Fibroblast of lung (primary cell): ENCODE results near the gene CDKN2AIP. TPM values are rescaled to one million over a fixed set of nuclear protein-coding genes. Genes with fewer than 3 reads are reported as not detected.

Experiments
- DNase-seq, 2 donors: peaks; one replicate each; pipeline versions ENCODE4 v3.0.0 to v3.0.0-alpha.2; 2010; ENCODE audit warnings: low read depth in 2 of 2
- H2AFZ ChIP-seq: 2 replicates; pipeline ENCODE4 v1.5.1; 2012; ENCODE audit warnings: low read length, control low read depth, inconsistent platforms
- H3K27ac ChIP-seq: 2 replicates; pipeline ENCODE4 v1.5.1; 2011; ENCODE audit warnings: low read length, control low read depth; ENCODE audit not compliant: insufficient read depth
- H3K27me3 ChIP-seq: 2 replicates; pipeline ENCODE4 v1.5.1; 2011; ENCODE audit warnings: mild to moderate bottlenecking, low read length; ENCODE audit not compliant: control insufficient read depth, insufficient read depth
- H3K36me3 ChIP-seq: 2 replicates; pipeline ENCODE4 v1.5.1; 2011; ENCODE audit warnings: low read length; ENCODE audit not compliant: control insufficient read depth, insufficient read depth
- H3K4me1 ChIP-seq: 2 replicates; pipeline ENCODE4 v1.5.1; 2011; ENCODE audit warnings: low read length; ENCODE audit not compliant: control insufficient read depth, insufficient read depth; ENCODE audit errors: extremely low read depth
- H3K4me2 ChIP-seq: 2 replicates; pipeline ENCODE4 v1.5.1; 2011; ENCODE audit warnings: low read length, control low read depth; ENCODE audit not compliant: insufficient read depth; ENCODE audit errors: extremely low read depth
- H3K4me3 ChIP-seq, 4 experiments: fragments of 200-600 bp in 1 of 4; sonication (generic) in 1 of 4; replicated peaks in 1 of 4; 2 replicates each; pipeline ENCODE4 v1.5.1; 2011 to 2016; ENCODE audit warnings: low read length in 4 of 4, low read depth in 3 of 4, mild to moderate bottlenecking in 3 of 4, control low read depth in 2 of 4, inconsistent platforms in 1 of 4, mixed read lengths in 1 of 4; ENCODE audit not compliant: insufficient read depth in 1 of 4; ENCODE audit errors: control extremely low read depth in 1 of 4
- H3K79me2 ChIP-seq: 2 replicates; pipeline ENCODE4 v1.5.1; 2012; ENCODE audit warnings: mild to moderate bottlenecking, low read length, inconsistent platforms; ENCODE audit not compliant: control insufficient read depth, insufficient read depth
- H3K9ac ChIP-seq: 2 replicates; pipeline ENCODE4 v1.5.1; 2011; ENCODE audit warnings: mild to moderate bottlenecking, low read length, control low read depth; ENCODE audit not compliant: insufficient read depth
- H3K9me3 ChIP-seq: 2 replicates; pipeline ENCODE4 v1.5.1; 2012; ENCODE audit warnings: low read depth, low read length; ENCODE audit not compliant: control insufficient read depth, insufficient read depth
- H4K20me1 ChIP-seq: 2 replicates; pipeline ENCODE4 v1.5.1; 2011; ENCODE audit warnings: low read length; ENCODE audit not compliant: control insufficient read depth, insufficient read depth; ENCODE audit errors: extremely low read depth
- CTCF ChIP-seq, 2 donors: IDR thresholded peaks in 1 of 2; conservative IDR thresholded peaks in 1 of 2; 1 replicate in 1 of 2; 2 replicates in 1 of 2; pipeline ENCODE4 v1.5.1; 2011 to 2012; ENCODE audit warnings: low read length in 2 of 2, control low read depth in 1 of 2, inconsistent platforms in 1 of 2, low read depth in 1 of 2, mild to moderate bottlenecking in 1 of 2
- EZH2 ChIP-seq: IDR thresholded peaks from 2 replicates; pipeline ENCODE4 v1.5.1; 2012; ENCODE audit warnings: low read length, control low read depth, mild to moderate bottlenecking; ENCODE audit errors: missing control alignments
- polyA plus RNA-seq, 2 donors: library from polyadenylated mRNA; depleted of rRNA in 1 of 2; stranded (reverse) in 1 of 2; unstranded in 1 of 2; fragments of >200 nt; gene quantifications; 2 replicates each; pipeline ENCODE4 v1.2.1, GENCODE V29; 2011 to 2012; ENCODE audit warnings: missing spikeins in 1 of 2
- total RNA-seq: library from RNA; depleted of rRNA; stranded (reverse); fragments of >200 nt; gene quantifications from 2 replicates; pipeline ENCODE4 v1.2.1, GENCODE V29; 2014

The CDKN2AIP gene
- total and polyA plus RNA-seq, 2 donors (not counting 1 experiment from before 2014, with no cell fraction given) = 15.4 to 20.5 TPM

DNA sequence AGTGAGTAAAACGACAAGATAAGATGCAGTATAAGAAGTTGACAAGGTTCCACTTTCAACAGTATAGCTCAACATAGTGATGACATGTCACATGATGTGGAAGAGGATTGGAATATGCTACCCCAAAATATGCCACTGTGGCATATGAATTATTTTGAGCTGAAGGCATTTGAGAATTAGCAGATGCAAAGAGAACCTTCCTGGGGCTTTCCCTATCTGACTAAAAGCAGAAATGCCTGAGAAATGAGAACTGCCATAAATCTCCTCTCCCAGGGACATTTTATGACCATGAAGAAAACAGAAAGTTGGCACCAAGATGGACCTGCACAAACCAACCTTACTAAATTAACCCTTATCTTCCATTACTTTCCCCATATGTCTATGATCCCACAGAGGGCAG, 24.8 kb downstream of the CDKN2AIP start:
- Histone ChIP-seq H3K9me3 (no peaks in the 10 kb centered on the region), H3K4me1 (no peaks in the 10 kb centered on the region), H3K4me3 (no peak overlapping the region), H3K36me3 (no peaks in the 10 kb centered on the region), H4K20me1 (no peaks in the 10 kb centered on the region), H3K9ac (no peak overlapping the region), H3K4me2 (no peak overlapping the region), H3K27me3 (no peaks in the 10 kb centered on the region), H3K27ac (no peak overlapping the region), H2AFZ (no peak overlapping the region), H3K79me2 (no peaks in the 10 kb centered on the region)
- TF ChIP-seq EZH2 (no peak), CTCF (conservative IDR thresholded peaks at IDR 0.05 in 1 of 2, IDR thresholded peaks at IDR 0.05 in 1 of 2; ENCODE audit: low read depth in 1 of 2, low read length in 2 of 2) (no peak)
- no peak for DNase-seq

DNA sequence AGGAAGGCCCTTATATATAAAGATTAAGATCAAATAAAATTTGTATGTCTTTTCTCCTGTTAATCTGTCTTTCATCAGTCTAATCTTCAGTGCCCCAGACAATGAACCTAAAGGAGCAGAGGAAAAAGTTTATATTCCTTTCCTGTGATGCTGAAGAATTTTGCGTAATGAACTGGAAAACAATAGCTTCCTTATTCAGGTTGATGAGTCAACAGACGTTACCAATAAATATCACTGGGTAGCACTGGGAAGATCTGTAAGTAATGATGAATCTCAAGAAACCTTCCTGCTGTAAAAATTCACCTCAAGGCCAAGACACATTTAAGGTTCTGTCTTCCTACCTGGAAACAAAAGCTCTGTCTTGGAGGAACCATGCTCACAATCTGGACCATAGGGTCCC, 25.5 kb downstream of the CDKN2AIP start:
- H3K4me3 ChIP-seq = no peak overlapping the region
- H3K79me2 ChIP-seq = no peaks in the 10 kb centered on the region
- no peak overlapping the region for H2AFZ ChIP-seq
- no peak overlapping the region for H3K9ac ChIP-seq
- H3K9me3 ChIP-seq = no peaks in the 10 kb centered on the region
- peak in 1 of 2 donors; percentile 78 for DNase-seq
- no peaks in the 10 kb centered on the region for H3K4me1 ChIP-seq
- no peaks in the 10 kb centered on the region for H4K20me1 ChIP-seq
- no peaks in the 10 kb centered on the region for H3K27me3 ChIP-seq
- H3K36me3 ChIP-seq = no peaks in the 10 kb centered on the region
- no peak overlapping the region for H3K4me2 ChIP-seq
- no peak for TF ChIP-seq EZH2
- no peak for TF ChIP-seq CTCF (conservative IDR thresholded peaks at IDR 0.05 in 1 of 2, IDR thresholded peaks at IDR 0.05 in 1 of 2; ENCODE audit: low read depth in 1 of 2, low read length in 2 of 2)
- H3K27ac ChIP-seq = no peak overlapping the region

GRCh38 chr4:183470821-183471220, 26.4 kb downstream of the CDKN2AIP start:
- Histone ChIP-seq H3K27me3 (no peaks in the 10 kb centered on the region), H3K27ac (no peak overlapping the region), H3K36me3 (no peaks in the 10 kb centered on the region), H3K4me2 (no peak overlapping the region), H2AFZ (no peak overlapping the region), H4K20me1 (no peaks in the 10 kb centered on the region), H3K4me3 (no peak overlapping the region), H3K9me3 (no peaks in the 10 kb centered on the region), H3K79me2 (no peaks in the 10 kb centered on the region), H3K4me1 (no peaks in the 10 kb centered on the region), H3K9ac (no peak overlapping the region)
- TF ChIP-seq CTCF (conservative IDR thresholded peaks at IDR 0.05 in 1 of 2, IDR thresholded peaks at IDR 0.05 in 1 of 2; ENCODE audit: low read depth in 1 of 2, low read length in 2 of 2) (no peak), EZH2 (no peak)
- no peak for DNase-seq
